GM18499 (cell line): Measurements from ENCODE around the gene AGAP3.
A peak's percentile ranks its signal among the peaks of the same experiment; 100 is the strongest.

Experiments used
- ATAC-seq: cut with Tn5 transposase; IDR thresholded peaks from one replicate; pipeline ENCODE4 v1.9.1; 2021; ENCODE audit warnings: moderate number of reproducible peaks; ENCODE audit not compliant: insufficient read depth, unreplicated experiment

Gene AGAP3

GRCh38 chr7:151057506-151057988 lies 28.7 kb upstream of the AGAP3 start, which contains the start of gene CDK5:
Gene CDK5, minus strand, starts transcription at chr7:151057897. Its CDS starts 49 bp downstream, at chr7:151057848.
- peak; percentile 11 for ATAC-seq

- ATAC-seq = peak; percentile 65
Measured at GRCh38 chr7:151057989-151058780, 28.1 kb upstream of the AGAP3 start.

GRCh38 chr7:151058781-151059366 lies 27.4 kb upstream of the AGAP3 start:
- no peak for ATAC-seq

GRCh38 chr7:151059367-151060112 lies 26.7 kb upstream of the AGAP3 start, which contains the start of gene SLC4A2:
Gene SLC4A2, plus strand, starts transcription at chr7:151059589. Its CDS starts 2,399 bp downstream, at chr7:151061988.
- no peak for ATAC-seq

GRCh38 chr7:151060113-151060415 lies 26.2 kb upstream of the AGAP3 start:
- ATAC-seq = no peak

- ATAC-seq = no peak
Measured at GRCh38 chr7:151060416-151061212, 25.7 kb upstream of the AGAP3 start.

- no peak for ATAC-seq
Measured at GRCh38 chr7:151061213-151062110, 24.8 kb upstream of the AGAP3 start.

GRCh38 chr7:151062111-151062398 lies 24.2 kb upstream of the AGAP3 start:
- ATAC-seq = no peak

GRCh38 chr7:151062399-151063211 lies 23.7 kb upstream of the AGAP3 start:
- no peak for ATAC-seq

- ATAC-seq = no peak
Measured at GRCh38 chr7:151063212-151063561, 23.1 kb upstream of the AGAP3 start.

GRCh38 chr7:151064454-151064853 lies 21.8 kb upstream of the AGAP3 start:
- ATAC-seq = no peak

GRCh38 chr7:151064993-151065392 lies 21.3 kb upstream of the AGAP3 start:
- no peak for ATAC-seq

- no peak for ATAC-seq
Measured at GRCh38 chr7:151065516-151065915, 20.8 kb upstream of the AGAP3 start.

GRCh38 chr7:151066273-151066974 lies 19.9 kb upstream of the AGAP3 start:
- no peak for ATAC-seq

GRCh38 chr7:151068069-151068773 lies 18.1 kb upstream of the AGAP3 start:
- no peak for ATAC-seq

GRCh38 chr7:151069841-151070573 lies 16.3 kb upstream of the AGAP3 start:
- ATAC-seq = no peak

GRCh38 chr7:151070574-151070960 lies 15.7 kb upstream of the AGAP3 start:
- ATAC-seq = no peak
